Prostate gland (tissue), 2 donors: ENCODE results near the gene ADGRL3.

ENCODE experiments used
- POLR2A ChIP-seq: fragments of 450-650 bp; IDR thresholded peaks from one replicate; pipeline ENCODE4 v1.6.1; 2016; ENCODE audit warnings: antibody characterized with exemption, mild to moderate bottlenecking
- POLR2AphosphoS5 ChIP-seq: sonication (generic); formaldehyde crosslinking; IDR thresholded peaks from one replicate; pipeline ENCODE4 v1.6.1; 2017; ENCODE audit warnings: antibody characterized with exemption
- TF ChIP-seq, protein P1 (sequence below), 4 experiments: fragments of 200-600 bp in 2 of 4; fragments of 450-650 bp in 2 of 4; sonication (generic) in 2 of 4; IDR thresholded peaks; 1 replicate in 3 of 4; 2 replicates in 1 of 4; pipeline ENCODE4 v1.5.1; 2016 to 2019; ENCODE audit warnings: antibody characterized with exemption in 4 of 4, mild to moderate bottlenecking in 2 of 4, moderate library complexity in 2 of 4

- TF ChIP-seq, protein P1, sequence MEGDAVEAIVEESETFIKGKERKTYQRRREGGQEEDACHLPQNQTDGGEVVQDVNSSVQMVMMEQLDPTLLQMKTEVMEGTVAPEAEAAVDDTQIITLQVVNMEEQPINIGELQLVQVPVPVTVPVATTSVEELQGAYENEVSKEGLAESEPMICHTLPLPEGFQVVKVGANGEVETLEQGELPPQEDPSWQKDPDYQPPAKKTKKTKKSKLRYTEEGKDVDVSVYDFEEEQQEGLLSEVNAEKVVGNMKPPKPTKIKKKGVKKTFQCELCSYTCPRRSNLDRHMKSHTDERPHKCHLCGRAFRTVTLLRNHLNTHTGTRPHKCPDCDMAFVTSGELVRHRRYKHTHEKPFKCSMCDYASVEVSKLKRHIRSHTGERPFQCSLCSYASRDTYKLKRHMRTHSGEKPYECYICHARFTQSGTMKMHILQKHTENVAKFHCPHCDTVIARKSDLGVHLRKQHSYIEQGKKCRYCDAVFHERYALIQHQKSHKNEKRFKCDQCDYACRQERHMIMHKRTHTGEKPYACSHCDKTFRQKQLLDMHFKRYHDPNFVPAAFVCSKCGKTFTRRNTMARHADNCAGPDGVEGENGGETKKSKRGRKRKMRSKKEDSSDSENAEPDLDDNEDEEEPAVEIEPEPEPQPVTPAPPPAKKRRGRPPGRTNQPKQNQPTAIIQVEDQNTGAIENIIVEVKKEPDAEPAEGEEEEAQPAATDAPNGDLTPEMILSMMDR (IDR thresholded peaks at IDR 0.05) = no peak
- no peak for TF ChIP-seq POLR2AphosphoS5
- TF ChIP-seq POLR2A = no peak
Observed at GRCh38 chr4:61891953-61892352, 691.8 kb downstream of the ADGRL3 start.
